NCI-H187 (cell line): Measurements from ENCODE around the gene BANF1.

Experiments used
- DNase-seq, 2 experiments: peaks; one replicate each; lab custom pipeline; 2025; lab: John Stamatoyannopoulos, UW

BANF1 gene

GRCh38 chr11:66039765-66040164 lies 37.5 kb downstream of the BANF1 start:
- DNase-seq: no peak

- no peak for DNase-seq
Measured at GRCh38 chr11:66042227-66042995, 40.1 kb downstream of the BANF1 start.

DNA sequence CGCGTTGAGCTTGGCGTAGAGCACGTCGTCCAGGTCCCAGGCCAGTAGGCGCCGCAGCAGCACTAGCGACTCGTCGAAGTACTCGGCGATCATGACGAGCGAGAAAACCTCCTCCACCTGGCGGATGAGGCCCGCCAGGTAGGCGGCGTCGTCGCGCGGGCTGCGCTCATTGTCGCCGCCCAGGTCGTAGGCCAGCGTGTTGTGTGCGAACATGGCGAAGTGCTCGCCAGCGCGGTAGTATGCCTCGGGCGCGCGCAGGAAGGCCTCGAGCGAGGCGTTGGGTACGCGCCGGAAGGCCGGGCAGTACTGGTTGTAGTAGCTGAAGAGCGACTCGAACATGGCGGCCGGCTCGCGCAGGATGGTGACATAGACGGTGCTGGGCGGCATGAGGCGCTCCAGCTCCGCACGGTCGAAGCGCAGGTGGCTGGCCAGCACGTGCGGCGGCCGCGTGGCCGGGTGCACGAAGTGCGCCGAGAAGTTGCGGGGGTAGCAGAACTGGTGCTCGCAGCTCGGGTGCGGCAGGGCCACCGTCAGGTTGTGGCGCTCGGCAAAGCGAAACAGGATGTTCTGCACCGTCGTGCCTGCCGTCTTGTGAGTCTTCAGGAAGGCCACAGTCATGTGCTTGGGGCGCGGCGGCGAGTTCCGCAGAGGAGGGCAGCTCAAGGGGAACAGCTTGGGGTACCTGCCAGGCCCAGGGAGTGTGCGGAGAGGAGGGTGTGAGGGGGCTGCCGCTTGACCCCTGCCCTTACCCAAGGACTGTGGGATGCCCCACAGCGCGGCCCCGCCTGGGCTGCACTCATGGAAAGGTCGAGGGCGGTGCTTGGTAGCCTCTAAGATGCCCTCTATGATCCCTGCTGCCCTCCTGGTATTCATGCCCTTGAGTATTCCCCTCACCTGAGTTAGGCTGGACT lies 40.9 kb downstream of the BANF1 start:
- no peak for DNase-seq

GRCh38 chr11:66044757-66045156 lies 42.5 kb downstream of the BANF1 start:
- DNase-seq: no peak

DNA sequence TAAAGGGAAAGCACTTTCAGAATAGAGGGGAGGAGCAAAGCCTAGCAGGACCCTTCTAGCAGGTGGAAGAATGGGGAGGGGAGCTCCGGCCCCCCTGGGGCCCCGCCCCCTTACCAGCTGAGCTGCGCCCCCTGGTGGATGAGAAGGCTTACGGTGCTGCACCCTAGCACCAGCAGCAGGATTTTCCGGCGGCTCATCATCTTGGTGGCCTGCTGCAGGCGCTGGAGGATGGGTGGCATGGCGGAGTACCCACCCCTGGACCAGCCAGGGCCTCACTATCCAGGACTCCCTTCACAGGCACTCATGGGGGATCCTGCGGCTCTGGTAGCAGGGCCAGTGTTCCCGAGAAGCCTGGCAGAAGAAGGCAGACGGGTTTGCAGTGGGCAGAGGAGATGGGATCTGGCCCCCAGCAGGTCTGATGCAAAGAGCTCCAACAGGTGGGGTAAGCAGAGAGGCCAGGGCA lies 42.9 kb downstream of the BANF1 start:
- peak in 1 of 2 experiments; percentile 44 for DNase-seq

DNA sequence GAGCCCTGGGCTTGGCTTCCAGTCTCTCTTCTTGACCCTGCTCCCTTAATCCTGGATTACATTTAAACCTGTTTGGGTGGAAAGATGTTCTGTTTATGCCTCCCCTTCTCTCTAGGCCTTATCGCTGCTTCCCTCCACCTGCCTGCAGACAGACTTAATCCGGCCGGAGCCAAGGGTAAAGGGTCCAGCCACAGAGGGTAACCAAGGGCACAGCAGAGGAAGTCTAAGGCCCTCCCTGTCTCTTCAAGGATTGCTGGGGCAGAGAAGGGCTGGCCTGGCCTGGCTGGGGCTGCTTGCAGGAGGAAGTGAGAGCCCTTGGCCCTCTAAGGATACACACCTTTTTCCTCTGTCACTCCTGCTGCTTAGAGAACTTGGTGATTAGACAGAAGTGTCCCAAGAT lies 44.6 kb downstream of the BANF1 start:
- DNase-seq: no peak

- DNase-seq: no peak
Measured at GRCh38 chr11:66047541-66048365, 45.5 kb downstream of the BANF1 start.

GRCh38 chr11:66048547-66049323 lies 46.4 kb downstream of the BANF1 start, which contains the start of gene GAL3ST3:
TSS of gene GAL3ST3 (minus strand) at chr11:66049161. CDS start at chr11:66045415, 3,746 bp downstream.
- no peak for DNase-seq

- DNase-seq: peak in 1 of 2 experiments; percentile 28
Measured at GRCh38 chr11:66050581-66051231, 48.4 kb downstream of the BANF1 start.

DNA sequence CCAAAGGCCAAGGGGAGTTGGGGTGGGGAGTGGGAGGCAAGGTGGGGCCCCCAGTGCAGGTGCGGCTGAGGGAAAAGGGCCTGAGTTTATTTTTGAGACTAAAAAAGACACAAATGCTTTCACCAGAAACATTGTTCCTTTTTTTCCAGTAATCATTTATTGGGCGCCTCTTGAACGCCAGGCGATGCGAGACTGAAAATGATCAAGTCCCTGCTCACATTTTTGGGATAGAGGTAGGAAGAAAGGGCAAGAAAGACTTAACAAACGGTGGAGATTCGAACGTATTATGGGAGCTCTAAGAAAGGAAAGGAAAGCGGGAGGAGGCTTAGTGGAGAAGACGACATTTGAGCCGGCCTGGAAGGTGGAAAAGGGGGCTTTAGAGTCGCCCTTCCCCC lies 49.1 kb downstream of the BANF1 start:
- DNase-seq: no peak

DNA sequence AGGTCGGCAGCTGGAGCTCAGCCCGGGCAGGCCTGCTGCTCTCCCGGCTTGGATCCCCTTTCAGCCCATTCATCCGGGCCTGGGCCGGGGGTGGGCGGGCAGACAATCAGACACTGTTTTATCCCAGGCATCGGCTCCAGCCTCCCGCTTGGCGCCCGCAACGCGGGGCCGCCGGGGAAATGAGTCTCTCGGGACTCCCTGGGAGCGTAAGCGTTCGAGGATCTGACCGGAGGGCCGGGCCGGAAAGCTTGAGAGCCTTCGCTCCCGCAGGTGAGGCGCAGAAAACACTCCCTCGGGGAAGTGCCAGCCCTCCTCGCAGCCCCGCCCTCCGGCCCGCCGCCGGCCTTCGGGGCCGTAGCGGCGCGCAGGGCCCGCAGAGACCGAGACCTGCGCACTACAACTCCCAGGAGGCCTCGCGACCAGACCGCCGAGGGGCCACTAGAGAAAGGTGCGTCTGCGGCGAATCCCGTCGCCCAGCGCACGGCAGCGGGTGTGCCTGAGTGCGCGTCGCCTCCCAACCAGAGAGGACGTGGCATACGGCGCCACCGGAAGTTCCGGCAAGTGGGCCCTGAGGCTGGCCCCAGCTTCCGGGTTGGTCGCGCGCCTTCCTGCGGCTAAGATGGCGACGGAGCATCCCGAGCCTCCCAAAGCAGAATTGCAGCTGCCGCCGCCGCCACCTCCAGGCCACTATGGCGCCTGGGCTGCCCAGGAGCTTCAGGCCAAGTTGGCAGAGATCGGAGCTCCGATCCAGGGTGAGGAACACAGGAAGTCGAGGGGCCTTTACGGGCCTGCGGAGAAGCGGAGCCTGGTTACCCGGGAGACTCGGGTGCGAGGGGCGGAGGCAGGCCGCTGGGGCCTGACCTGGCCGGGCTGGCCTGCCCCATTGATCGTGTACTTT lies 49.7 kb downstream of the BANF1 start, which contains the start of gene SF3B2:
Gene SF3B2 (plus strand): TSS at position 599 of the 898 bp plus-strand sequence. CDS start 21 bp downstream, at position 620.
- peak; percentile 83 to 97 for DNase-seq

DNA sequence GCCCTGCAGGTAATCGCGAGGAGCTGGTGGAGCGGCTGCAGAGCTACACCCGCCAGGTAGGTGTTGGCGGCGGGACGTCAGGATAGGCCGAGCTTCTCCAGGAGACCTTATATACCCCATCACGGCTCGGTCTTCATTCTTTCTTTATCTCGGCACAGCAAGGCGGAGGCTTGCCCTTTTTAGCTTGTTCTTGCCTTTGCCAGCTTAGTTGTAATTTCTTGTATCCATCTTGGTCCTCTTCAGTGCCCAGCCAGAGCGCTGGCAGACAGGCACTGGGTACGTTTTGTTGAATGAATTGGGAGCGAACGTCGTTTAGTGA lies 50.3 kb downstream of the BANF1 start:
- DNase-seq: no peak
